Measurements from ENCODE around the gene LRRK1. TPM values are rescaled to one million over a fixed set of nuclear protein-coding genes. Genes with fewer than 3 reads are reported as not detected.

The LRRK1 gene
- total RNA-seq, 1 donor from 2014 or later: 14.0 TPM

GRCh38 chr15:100975043-100975442 is 55.9 kb downstream of the LRRK1 start:
- no peak for DNase-seq (ENCODE audit: low spot score)

GRCh38 chr15:100980410-100981046 is 61.4 kb downstream of the LRRK1 start:
- no peak for DNase-seq (ENCODE audit: low spot score)

GRCh38 chr15:100981086-100981485 is 61.9 kb downstream of the LRRK1 start:
- DNase-seq (ENCODE audit: low spot score): no peak

GRCh38 chr15:100983221-100983620 is 64.1 kb downstream of the LRRK1 start:
- no peak for DNase-seq (ENCODE audit: low spot score)

- no peak for DNase-seq (ENCODE audit: low spot score)
These were observed 66.2 kb downstream of the LRRK1 start for GRCh38 chr15:100985401-100985800.

- no peak for DNase-seq (ENCODE audit: low spot score)
These were observed 67.2 kb downstream of the LRRK1 start for GRCh38 chr15:100986158-100986896.

GRCh38 chr15:100987143-100987542 is 68.0 kb downstream of the LRRK1 start:
- DNase-seq (ENCODE audit: low spot score): no peak

- no peak for DNase-seq (ENCODE audit: low spot score)
These were observed 69.1 kb downstream of the LRRK1 start for GRCh38 chr15:100988297-100988696.

- DNase-seq (ENCODE audit: low spot score): no peak
These were observed 69.7 kb downstream of the LRRK1 start for GRCh38 chr15:100988857-100989256.

GRCh38 chr15:100994597-100995446 is 75.7 kb downstream of the LRRK1 start:
- no peak for DNase-seq (ENCODE audit: low spot score)

GRCh38 chr15:100995471-100996430 is 76.6 kb downstream of the LRRK1 start:
- no peak for DNase-seq (ENCODE audit: low spot score)

- no peak for DNase-seq (ENCODE audit: low spot score)
These were observed 78.3 kb downstream of the LRRK1 start for GRCh38 chr15:100997442-100997841.

GRCh38 chr15:100998630-100999029 is 79.5 kb downstream of the LRRK1 start:
- no peak for DNase-seq (ENCODE audit: low spot score)

- DNase-seq (ENCODE audit: low spot score): no peak
These were observed 80.2 kb downstream of the LRRK1 start for GRCh38 chr15:100999369-100999768.

- DNase-seq (ENCODE audit: low spot score): no peak
These were observed 81.1 kb downstream of the LRRK1 start for GRCh38 chr15:101000271-101000681.

GRCh38 chr15:101001056-101001455 is 81.9 kb downstream of the LRRK1 start:
- DNase-seq (ENCODE audit: low spot score): no peak

- no peak for DNase-seq (ENCODE audit: low spot score)
These were observed 82.6 kb downstream of the LRRK1 start for GRCh38 chr15:101001796-101002195.

GRCh38 chr15:101003081-101003480 is 83.9 kb downstream of the LRRK1 start:
- no peak for DNase-seq (ENCODE audit: low spot score)

GRCh38 chr15:101003706-101004105 is 84.5 kb downstream of the LRRK1 start:
- no peak for DNase-seq (ENCODE audit: low spot score)

GRCh38 chr15:101004500-101004899 is 85.3 kb downstream of the LRRK1 start:
- no peak for DNase-seq (ENCODE audit: low spot score)

Measured in umbilical cord (tissue), 2 donors.